Nephron progenitor cell (in vitro differentiated cells): ENCODE data around the gene LTB4R.

Source experiments
- DNase-seq: peaks from one replicate; pipeline ENCODE4 v3.0.0; 2021
- H3K27ac Mint-ChIP-seq: 2 replicates; pipeline ENCODE4 v1.8.0; 2021; ENCODE audit warnings: mild to moderate bottlenecking, moderate library complexity, mixed read lengths
- H3K27me3 Mint-ChIP-seq: 2 replicates; pipeline ENCODE4 v1.8.0; 2021; ENCODE audit warnings: mild to moderate bottlenecking, low read depth, mixed read lengths; ENCODE audit not compliant: poor library complexity
- H3K36me3 Mint-ChIP-seq: 2 replicates; pipeline ENCODE4 v1.8.0; 2021; ENCODE audit warnings: low read depth, mixed read lengths
- H3K4me1 Mint-ChIP-seq: 2 replicates; pipeline ENCODE4 v1.8.0; 2021; ENCODE audit warnings: mixed read lengths
- H3K4me3 Mint-ChIP-seq: 2 replicates; pipeline ENCODE4 v1.8.0; 2021; ENCODE audit warnings: mild to moderate bottlenecking, moderate library complexity, mixed read lengths
- H3K9me3 Mint-ChIP-seq: 2 replicates; pipeline ENCODE4 v1.8.0; 2021; ENCODE audit warnings: mild to moderate bottlenecking, moderate library complexity, mixed read lengths
- CTCF ChIP-seq: fragments of 200-600 bp; sonication (generic); IDR thresholded peaks from 2 replicates; pipeline ENCODE4 v1.5.0; 2021; ENCODE audit warnings: antibody characterized with exemption

Gene LTB4R

DNA sequence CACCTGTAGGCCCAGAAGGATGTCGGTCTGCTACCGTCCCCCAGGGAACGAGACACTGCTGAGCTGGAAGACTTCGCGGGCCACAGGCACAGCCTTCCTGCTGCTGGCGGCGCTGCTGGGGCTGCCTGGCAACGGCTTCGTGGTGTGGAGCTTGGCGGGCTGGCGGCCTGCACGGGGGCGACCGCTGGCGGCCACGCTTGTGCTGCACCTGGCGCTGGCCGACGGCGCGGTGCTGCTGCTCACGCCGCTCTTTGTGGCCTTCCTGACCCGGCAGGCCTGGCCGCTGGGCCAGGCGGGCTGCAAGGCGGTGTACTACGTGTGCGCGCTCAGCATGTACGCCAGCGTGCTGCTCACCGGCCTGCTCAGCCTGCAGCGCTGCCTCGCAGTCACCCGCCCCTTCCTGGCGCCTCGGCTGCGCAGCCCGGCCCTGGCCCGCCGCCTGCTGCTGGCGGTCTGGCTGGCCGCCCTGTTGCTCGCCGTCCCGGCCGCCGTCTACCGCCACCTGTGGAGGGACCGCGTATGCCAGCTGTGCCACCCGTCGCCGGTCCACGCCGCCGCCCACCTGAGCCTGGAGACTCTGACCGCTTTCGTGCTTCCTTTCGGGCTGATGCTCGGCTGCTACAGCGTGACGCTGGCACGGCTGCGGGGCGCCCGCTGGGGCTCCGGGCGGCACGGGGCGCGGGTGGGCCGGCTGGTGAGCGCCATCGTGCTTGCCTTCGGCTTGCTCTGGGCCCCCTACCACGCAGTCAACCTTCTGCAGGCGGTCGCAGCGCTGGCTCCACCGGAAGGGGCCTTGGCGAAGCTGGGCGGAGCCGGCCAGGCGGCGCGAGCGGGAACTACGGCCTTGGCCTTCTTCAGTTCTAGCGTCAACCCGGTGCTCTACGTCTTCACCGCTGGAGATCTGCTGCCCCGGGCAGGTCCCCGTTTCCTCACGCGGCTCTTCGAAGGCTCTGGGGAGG lies at the start of gene LTB4R:
Gene LTB4R, plus strand, starts transcription at position 857 of the 959 bp plus-strand sequence. CDS start 4,150 bp downstream, outside the sequence.
- H3K27ac Mint-ChIP-seq: peak within 1 kb of the TSS; percentile 29
- no peaks in the 10 kb centered on the region for H3K9me3 Mint-ChIP-seq
- no peak for TF ChIP-seq CTCF
- H3K27me3 Mint-ChIP-seq: peaks cover 12% of the 10 kb centered on the region
- H3K4me3 Mint-ChIP-seq: no peak within 1 kb of the TSS
- H3K36me3 Mint-ChIP-seq: peaks cover 15% of the 10 kb centered on the region
- H3K4me1 Mint-ChIP-seq: peaks cover 17% of the 10 kb centered on the region
- no peak for DNase-seq

GRCh38 chr14:24261969-24262327 lies 49.4 kb upstream of the LTB4R start:
- Mint-ChIP-seq H3K27me3 (peaks cover 2% of the 10 kb centered on the region), H3K36me3 (peaks cover 6% of the 10 kb centered on the region), H3K4me3 (no peak overlapping the region), H3K27ac (no peak overlapping the region), H3K9me3 (no peaks in the 10 kb centered on the region), H3K4me1 (peaks cover 2% of the 10 kb centered on the region)
- TF ChIP-seq CTCF: no peak
- no peak for DNase-seq

DNA sequence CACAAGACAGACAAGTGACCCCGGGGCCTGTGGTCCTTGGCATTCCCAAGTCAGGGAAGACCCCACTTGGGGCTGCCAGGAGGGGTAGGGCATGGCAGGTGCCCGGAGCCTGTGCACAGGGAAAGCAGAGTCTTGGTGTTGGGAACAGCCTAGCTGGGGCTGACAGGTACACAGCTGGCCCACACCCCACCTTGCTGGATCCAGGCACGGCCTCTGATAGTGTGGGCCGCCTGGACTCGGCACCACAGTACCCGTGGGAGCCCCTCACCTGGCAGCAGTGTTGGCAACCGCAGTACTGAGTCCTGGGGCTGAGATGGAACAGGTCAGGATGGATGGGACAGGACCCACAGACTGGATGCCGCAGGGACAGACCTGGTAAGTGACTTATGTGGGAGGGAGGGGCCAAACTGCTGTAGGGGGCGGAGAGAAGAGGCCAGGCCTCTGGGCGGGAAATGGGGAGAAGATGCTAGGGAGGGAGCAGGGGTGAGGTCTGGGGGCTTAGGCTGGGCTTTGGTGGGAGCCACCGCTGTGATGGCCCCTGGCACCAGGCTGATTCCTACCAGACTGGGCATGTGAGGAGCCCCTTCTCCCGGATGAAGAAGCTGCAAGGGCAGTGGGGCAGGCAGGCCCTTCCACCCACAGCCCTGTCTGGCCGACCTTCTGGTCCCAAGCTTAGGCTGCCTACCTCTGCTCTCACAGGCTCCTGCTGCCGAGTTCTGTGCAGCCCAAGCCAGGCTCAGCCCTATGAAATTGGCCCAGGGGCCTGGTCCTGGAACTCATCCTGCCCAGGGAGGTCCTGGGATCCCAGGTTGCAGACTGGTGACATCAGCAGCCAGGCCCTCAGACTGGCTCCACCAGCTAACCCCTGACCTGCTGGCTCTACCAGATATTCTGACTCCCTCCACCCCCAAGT lies 48.2 kb upstream of the LTB4R start, which contains the start of gene TGM1:
Gene TGM1, minus strand, starts transcription at position 357 of the 913 bp plus-strand sequence. CDS start 825 bp downstream, outside the sequence.
- Mint-ChIP-seq H3K9me3 (no peaks in the 10 kb centered on the region), H3K4me1 (peaks cover 6% of the 10 kb centered on the region)

GRCh38 chr14:24263848-24264247 lies 47.5 kb upstream of the LTB4R start:
- H3K4me1 Mint-ChIP-seq: peaks cover 6% of the 10 kb centered on the region
- no peak overlapping the region for H3K4me3 Mint-ChIP-seq
- no peak overlapping the region for H3K27ac Mint-ChIP-seq
- H3K36me3 Mint-ChIP-seq: peaks cover 10% of the 10 kb centered on the region
- no peak for DNase-seq
- peaks cover 2% of the 10 kb centered on the region for H3K27me3 Mint-ChIP-seq
- no peaks in the 10 kb centered on the region for H3K9me3 Mint-ChIP-seq
- TF ChIP-seq CTCF: no peak

More for the DNA sequence above, 48.2 kb upstream of the LTB4R start, which contains the start of gene TGM1:
- DNase-seq: no peak
- Mint-ChIP-seq H3K4me3 (no peak within 1 kb of the TSS), H3K27ac (peak within 1 kb of the TSS; percentile 2), H3K27me3 (peaks cover 2% of the 10 kb centered on the region), H3K36me3 (peaks cover 10% of the 10 kb centered on the region)
- no peak for TF ChIP-seq CTCF

GRCh38 chr14:24264298-24264697 lies 47.0 kb upstream of the LTB4R start:
- Mint-ChIP-seq H3K36me3 (peaks cover 10% of the 10 kb centered on the region), H3K4me3 (no peak overlapping the region), H3K4me1 (peaks cover 6% of the 10 kb centered on the region), H3K27me3 (peaks cover 3% of the 10 kb centered on the region), H3K27ac (peak overlapping the region; percentile 42), H3K9me3 (no peaks in the 10 kb centered on the region)
- no peak for TF ChIP-seq CTCF
- no peak for DNase-seq
